ENCODE measurements around the gene SLC25A4. TPM values are rescaled to one million over a fixed set of nuclear protein-coding genes. Genes with fewer than 3 reads are reported as not detected.

SLC25A4 gene
- total RNA-seq, 1 donor from 2014 or later: 25.4 TPM

GRCh38 chr4:185108185-185108584 is 34.9 kb upstream of the SLC25A4 start:
- Mint-ChIP-seq H3K4me1 (peaks cover 3% of the 10 kb centered on the region), H3K36me3 (no peaks in the 10 kb centered on the region), H3K27me3 (ENCODE audit: low read depth) (peaks cover 2% of the 10 kb centered on the region), H3K9me3 (no peaks in the 10 kb centered on the region), H3K27ac (no peak overlapping the region), H3K4me3 (no peak overlapping the region)
- TF ChIP-seq CTCF (IDR thresholded peaks at IDR 0.05; ENCODE audit: unreplicated experiment): no peak
- DNase-seq (ENCODE audit: low spot score in 2 of 2, unreplicated experiment in 2 of 2): no peak

GRCh38 chr4:185108669-185109068 is 34.4 kb upstream of the SLC25A4 start:
- Mint-ChIP-seq H3K36me3 (no peaks in the 10 kb centered on the region), H3K4me1 (peaks cover 3% of the 10 kb centered on the region), H3K4me3 (no peak overlapping the region), H3K9me3 (no peaks in the 10 kb centered on the region), H3K27ac (no peak overlapping the region), H3K27me3 (ENCODE audit: low read depth) (peaks cover 2% of the 10 kb centered on the region)
- no peak for DNase-seq (ENCODE audit: low spot score in 2 of 2, unreplicated experiment in 2 of 2)
- TF ChIP-seq CTCF (IDR thresholded peaks at IDR 0.05; ENCODE audit: unreplicated experiment): no peak

GRCh38 chr4:185109736-185110135 is 33.3 kb upstream of the SLC25A4 start:
- no peaks in the 10 kb centered on the region for H3K36me3 Mint-ChIP-seq

GRCh38 chr4:185110375-185110823 is 32.7 kb upstream of the SLC25A4 start:
- Mint-ChIP-seq H3K36me3 (no peaks in the 10 kb centered on the region), H3K9me3 (no peaks in the 10 kb centered on the region), H3K27me3 (ENCODE audit: low read depth) (peaks cover 2% of the 10 kb centered on the region), H3K27ac (no peak overlapping the region), H3K4me1 (peaks cover 3% of the 10 kb centered on the region), H3K4me3 (no peak overlapping the region)
- TF ChIP-seq CTCF (IDR thresholded peaks at IDR 0.05; ENCODE audit: unreplicated experiment): no peak
- DNase-seq (ENCODE audit: low spot score in 2 of 2, unreplicated experiment in 2 of 2): no peak

More at GRCh38 chr4:185109736-185110135, 33.3 kb upstream of the SLC25A4 start:
- H3K9me3 Mint-ChIP-seq: no peaks in the 10 kb centered on the region
- no peak overlapping the region for H3K27ac Mint-ChIP-seq
- no peak for DNase-seq (ENCODE audit: low spot score in 2 of 2, unreplicated experiment in 2 of 2)
- peaks cover 2% of the 10 kb centered on the region for H3K27me3 Mint-ChIP-seq (ENCODE audit: low read depth)
- TF ChIP-seq CTCF (IDR thresholded peaks at IDR 0.05; ENCODE audit: unreplicated experiment): no peak
- no peak overlapping the region for H3K4me3 Mint-ChIP-seq
- peaks cover 3% of the 10 kb centered on the region for H3K4me1 Mint-ChIP-seq

- H3K27ac Mint-ChIP-seq: no peak overlapping the region
- TF ChIP-seq CTCF (IDR thresholded peaks at IDR 0.05; ENCODE audit: unreplicated experiment): no peak
- peaks cover 2% of the 10 kb centered on the region for H3K27me3 Mint-ChIP-seq (ENCODE audit: low read depth)
- no peaks in the 10 kb centered on the region for H3K9me3 Mint-ChIP-seq
- no peaks in the 10 kb centered on the region for H3K36me3 Mint-ChIP-seq
- peaks cover 12% of the 10 kb centered on the region for H3K4me1 Mint-ChIP-seq
- H3K4me3 Mint-ChIP-seq: no peak overlapping the region
- no peak for DNase-seq (ENCODE audit: low spot score in 2 of 2, unreplicated experiment in 2 of 2)
Measured at GRCh38 chr4:185112104-185112503, 31.0 kb upstream of the SLC25A4 start.

GRCh38 chr4:185113340-185113739 is 29.7 kb upstream of the SLC25A4 start:
- Mint-ChIP-seq H3K27ac (no peak overlapping the region), H3K9me3 (no peaks in the 10 kb centered on the region)
- TF ChIP-seq CTCF (IDR thresholded peaks at IDR 0.05; ENCODE audit: unreplicated experiment): no peak

More at GRCh38 chr4:185113340-185113739, 29.7 kb upstream of the SLC25A4 start:
- Mint-ChIP-seq H3K4me1 (peaks cover 11% of the 10 kb centered on the region), H3K4me3 (no peak overlapping the region), H3K36me3 (no peaks in the 10 kb centered on the region), H3K27me3 (ENCODE audit: low read depth) (peaks cover 2% of the 10 kb centered on the region)
- DNase-seq (ENCODE audit: low spot score in 2 of 2, unreplicated experiment in 2 of 2): no peak
